ENCODE data around the gene PSMF1.

Gene PSMF1

DNA sequence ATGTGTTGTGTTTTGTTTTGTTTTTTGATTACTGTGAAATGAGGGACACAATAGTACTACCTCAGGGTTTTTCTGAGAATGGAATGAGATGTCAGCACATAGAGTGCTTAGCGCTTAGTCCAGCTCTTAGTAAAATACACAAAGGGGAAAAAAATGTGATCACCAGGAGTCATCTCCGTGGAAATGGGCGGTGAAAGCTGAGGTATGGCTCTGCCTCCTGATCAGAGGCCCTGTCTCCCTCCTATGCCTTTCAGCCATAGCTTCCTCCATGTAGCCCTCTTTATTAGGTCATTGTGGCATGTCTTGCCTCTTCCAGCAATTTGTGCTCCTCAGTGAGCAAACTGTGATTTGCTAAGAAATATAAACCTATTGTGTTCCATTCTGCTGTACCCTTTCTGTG, 13.0 kb downstream of the PSMF1 start:
- TF ChIP-seq, protein P1, sequence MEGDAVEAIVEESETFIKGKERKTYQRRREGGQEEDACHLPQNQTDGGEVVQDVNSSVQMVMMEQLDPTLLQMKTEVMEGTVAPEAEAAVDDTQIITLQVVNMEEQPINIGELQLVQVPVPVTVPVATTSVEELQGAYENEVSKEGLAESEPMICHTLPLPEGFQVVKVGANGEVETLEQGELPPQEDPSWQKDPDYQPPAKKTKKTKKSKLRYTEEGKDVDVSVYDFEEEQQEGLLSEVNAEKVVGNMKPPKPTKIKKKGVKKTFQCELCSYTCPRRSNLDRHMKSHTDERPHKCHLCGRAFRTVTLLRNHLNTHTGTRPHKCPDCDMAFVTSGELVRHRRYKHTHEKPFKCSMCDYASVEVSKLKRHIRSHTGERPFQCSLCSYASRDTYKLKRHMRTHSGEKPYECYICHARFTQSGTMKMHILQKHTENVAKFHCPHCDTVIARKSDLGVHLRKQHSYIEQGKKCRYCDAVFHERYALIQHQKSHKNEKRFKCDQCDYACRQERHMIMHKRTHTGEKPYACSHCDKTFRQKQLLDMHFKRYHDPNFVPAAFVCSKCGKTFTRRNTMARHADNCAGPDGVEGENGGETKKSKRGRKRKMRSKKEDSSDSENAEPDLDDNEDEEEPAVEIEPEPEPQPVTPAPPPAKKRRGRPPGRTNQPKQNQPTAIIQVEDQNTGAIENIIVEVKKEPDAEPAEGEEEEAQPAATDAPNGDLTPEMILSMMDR (IDR thresholded peaks at IDR 0.05): no peak

- TF ChIP-seq, protein P1 (IDR thresholded peaks at IDR 0.05): no peak
These were observed 16.0 kb downstream of the PSMF1 start for GRCh38 chr20:1134355-1134754.

GRCh38 chr20:1134836-1135235, 16.4 kb downstream of the PSMF1 start:
- TF ChIP-seq, protein P1 (IDR thresholded peaks at IDR 0.05): no peak

- TF ChIP-seq, protein P1 (IDR thresholded peaks at IDR 0.05): no peak
These were observed 18.8 kb downstream of the PSMF1 start for GRCh38 chr20:1137236-1137635.

- TF ChIP-seq, protein P1 (IDR thresholded peaks at IDR 0.05): no peak
These were observed 26.2 kb downstream of the PSMF1 start for GRCh38 chr20:1144401-1145172.

GRCh38 chr20:1146957-1147356, 28.6 kb downstream of the PSMF1 start:
- TF ChIP-seq, protein P1 (IDR thresholded peaks at IDR 0.05): no peak

- TF ChIP-seq, protein P1 (IDR thresholded peaks at IDR 0.05): no peak
These were observed 31.8 kb downstream of the PSMF1 start for GRCh38 chr20:1150218-1150617.

Measured in LNCAP (cell line).